Keratinocyte (primary cell): ENCODE measurements around the gene PTPRD. TPM values are rescaled to one million over a fixed set of nuclear protein-coding genes. Genes with fewer than 3 reads are reported as not detected.

Experiments used
- DNase-seq: peaks from one replicate; pipeline ENCODE4 v3.0.0-alpha.2; 2011; ENCODE audit warnings: low read depth, missing footprints, low spot score
- FAIRE-seq: peaks from 2 replicates; lab custom pipeline; 2011; peaks lifted over from hg19 to GRCh38; lab: Jason Lieb, UNC
- H2AFZ ChIP-seq: 2 replicates; pipeline ENCODE4 v1.6.0; 2012; ENCODE audit warnings: low read length, control low read depth, inconsistent platforms; ENCODE audit not compliant: control insufficient read depth
- H3K27ac ChIP-seq: 2 replicates; pipeline ENCODE4 v1.5.1; 2011; ENCODE audit warnings: low read length; ENCODE audit not compliant: control insufficient read depth, insufficient read depth
- H3K27me3 ChIP-seq: 3 replicates; pipeline ENCODE4 v1.6.0; 2011; ENCODE audit warnings: low read length; ENCODE audit not compliant: control insufficient read depth, insufficient read depth; ENCODE audit errors: extremely low read depth
- H3K36me3 ChIP-seq, 2 experiments: 2 replicates in 1 of 2; 3 replicates in 1 of 2; pipeline ENCODE4 v1.5.1; 2011; ENCODE audit warnings: low read length in 2 of 2, mild to moderate bottlenecking in 1 of 2; ENCODE audit not compliant: control insufficient read depth in 2 of 2, insufficient read depth in 2 of 2; ENCODE audit errors: extremely low read depth in 1 of 2
- H3K4me1 ChIP-seq: 3 replicates; pipeline ENCODE4 v1.5.1; 2011; ENCODE audit warnings: low read length; ENCODE audit not compliant: control insufficient read depth, insufficient read depth; ENCODE audit errors: extremely low read depth
- H3K4me2 ChIP-seq: 3 replicates; pipeline ENCODE4 v1.6.0; 2011; ENCODE audit warnings: low read depth, low read length; ENCODE audit not compliant: control insufficient read depth, insufficient read depth; ENCODE audit errors: extremely low read depth
- H3K4me3 ChIP-seq, 3 experiments: fragments of 200-600 bp in 1 of 3; sonication (generic) in 1 of 3; 2 replicates in 2 of 3; 3 replicates in 1 of 3; pipeline ENCODE4 v1.5.1; 2011 to 2016; ENCODE audit warnings: low read length in 3 of 3, mild to moderate bottlenecking in 3 of 3, control low read depth in 2 of 3, inconsistent platforms in 1 of 3, low read depth in 1 of 3, mixed read lengths in 1 of 3, mixed run types in 1 of 3, moderate library complexity in 1 of 3; ENCODE audit not compliant: control insufficient read depth in 2 of 3, insufficient read depth in 2 of 3; ENCODE audit errors: extremely low read depth in 1 of 3
- H3K79me2 ChIP-seq: 2 replicates; pipeline ENCODE4 v1.6.0; 2012; ENCODE audit warnings: low read length; ENCODE audit not compliant: control insufficient read depth, insufficient read depth
- H3K9ac ChIP-seq: 3 replicates; pipeline ENCODE4 v1.6.0; 2011; ENCODE audit warnings: low read length; ENCODE audit not compliant: control insufficient read depth, insufficient read depth; ENCODE audit errors: extremely low read depth
- H3K9me1 ChIP-seq: 3 replicates; pipeline ENCODE4 v1.6.0; 2011; ENCODE audit warnings: low read length; ENCODE audit not compliant: control insufficient read depth, insufficient read depth; ENCODE audit errors: extremely low read depth
- H3K9me3 ChIP-seq: 2 replicates; pipeline ENCODE4 v1.5.1; 2012; ENCODE audit warnings: low read depth, low read length; ENCODE audit not compliant: control insufficient read depth
- H4K20me1 ChIP-seq: 3 replicates; pipeline ENCODE4 v1.6.0; 2011; ENCODE audit warnings: low read length; ENCODE audit not compliant: control insufficient read depth, insufficient read depth; ENCODE audit errors: extremely low read depth
- CTCF ChIP-seq, 3 experiments: IDR thresholded peaks in 1 of 3; conservative IDR thresholded peaks in 1 of 3; optimal IDR thresholded peaks in 1 of 3; 2 replicates in 2 of 3; 3 replicates in 1 of 3; pipeline versions ENCODE3 to v1.5.1; 2011; ENCODE audit warnings: low read length in 3 of 3, mild to moderate bottlenecking in 3 of 3, moderate library complexity in 2 of 3, control low read depth in 1 of 3, inconsistent platforms in 1 of 3; ENCODE audit not compliant: insufficient read depth in 2 of 3; ENCODE audit errors: extremely low read depth in 1 of 3
- EZH2 ChIP-seq: IDR thresholded peaks from one replicate; pipeline ENCODE4 v1.6.1; 2012; ENCODE audit warnings: inconsistent platforms, mild to moderate bottlenecking, low read length, moderate library complexity
- dilution Hi-C: fragments of 300-500 bp; cut with MboI; formaldehyde crosslinking; loops from one replicate; pipeline ENCODE4 v1.7.0; 2020; ENCODE audit warnings: low sequenced_read_pairs; ENCODE audit not compliant: extremely low pct_ligation_motif_present
- polyA plus RNA-seq, 5 experiments: library from polyadenylated mRNA; depleted of rRNA in 3 of 5; stranded (reverse) in 3 of 5; stranded (forward) in 1 of 5; unstranded in 1 of 5; fragments of >200 nt; gene quantifications; 1 replicate in 1 of 5; 2 replicates in 3 of 5; 3 replicates in 1 of 5; pipeline versions ENCODE4 v1.2.1 to v1.2.3, GENCODE V29; 2011 to 2012; ENCODE audit warnings: missing spikeins in 2 of 5, low read depth in 1 of 5, low replicate concordance in 1 of 5

PTPRD gene
- polyA plus RNA-seq, 1 donor (not counting 4 experiments of a cell fraction or from before 2014, with no cell fraction given), result 0.10 TPM

GRCh38 chr9:9912459-9912858 is 700.3 kb downstream of the PTPRD start:
- no peak overlapping the region for H3K4me2 ChIP-seq
- H3K4me1 ChIP-seq, result no peaks in the 10 kb centered on the region
- no peak overlapping the region for H3K9ac ChIP-seq
- H4K20me1 ChIP-seq, result no peaks in the 10 kb centered on the region
- no peaks in the 10 kb centered on the region for H3K9me3 ChIP-seq
- no peak overlapping the region for H2AFZ ChIP-seq
- no peaks in the 10 kb centered on the region for H3K79me2 ChIP-seq
- H3K27ac ChIP-seq, result no peak overlapping the region
- dilution Hi-C loops, result no loop called here
- TF ChIP-seq EZH2, result no peak
- peak; percentile 27 to 54 (median 35) for TF ChIP-seq CTCF (optimal IDR thresholded peaks at IDR 0.05 in 1 of 3, IDR thresholded peaks at IDR 0.05 in 1 of 3, conservative IDR thresholded peaks at IDR 0.05 in 1 of 3; ENCODE audit: extremely low read depth in 1 of 3, insufficient read depth in 2 of 3, low read length in 3 of 3)
- no peaks in the 10 kb centered on the region for H3K27me3 ChIP-seq
- H3K36me3 ChIP-seq, result no peaks in the 10 kb centered on the region
- FAIRE-seq (no peak), DNase-seq (no peak)
- no peak overlapping the region for H3K4me3 ChIP-seq
- no peaks in the 10 kb centered on the region for H3K9me1 ChIP-seq

- Histone ChIP-seq H3K4me2 (no peak overlapping the region), H2AFZ (no peak overlapping the region), H3K9ac (no peak overlapping the region), H3K36me3 (no peaks in the 10 kb centered on the region), H3K9me1 (no peaks in the 10 kb centered on the region), H4K20me1 (no peaks in the 10 kb centered on the region), H3K27me3 (no peaks in the 10 kb centered on the region), H3K27ac (no peak overlapping the region), H3K79me2 (no peaks in the 10 kb centered on the region), H3K9me3 (no peaks in the 10 kb centered on the region), H3K4me3 (no peak overlapping the region), H3K4me1 (no peaks in the 10 kb centered on the region)
- FAIRE-seq (no peak), DNase-seq (no peak)
- TF ChIP-seq CTCF (optimal IDR thresholded peaks at IDR 0.05 in 1 of 3, IDR thresholded peaks at IDR 0.05 in 1 of 3, conservative IDR thresholded peaks at IDR 0.05 in 1 of 3; ENCODE audit: extremely low read depth in 1 of 3, insufficient read depth in 2 of 3, low read length in 3 of 3) (no peak), EZH2 (no peak)
- dilution Hi-C loops, result no loop called here
Measured at GRCh38 chr9:9905736-9906135, 707.1 kb downstream of the PTPRD start.
